ENCODE measurements around the gene HIPK4.

Gene HIPK4

DNA sequence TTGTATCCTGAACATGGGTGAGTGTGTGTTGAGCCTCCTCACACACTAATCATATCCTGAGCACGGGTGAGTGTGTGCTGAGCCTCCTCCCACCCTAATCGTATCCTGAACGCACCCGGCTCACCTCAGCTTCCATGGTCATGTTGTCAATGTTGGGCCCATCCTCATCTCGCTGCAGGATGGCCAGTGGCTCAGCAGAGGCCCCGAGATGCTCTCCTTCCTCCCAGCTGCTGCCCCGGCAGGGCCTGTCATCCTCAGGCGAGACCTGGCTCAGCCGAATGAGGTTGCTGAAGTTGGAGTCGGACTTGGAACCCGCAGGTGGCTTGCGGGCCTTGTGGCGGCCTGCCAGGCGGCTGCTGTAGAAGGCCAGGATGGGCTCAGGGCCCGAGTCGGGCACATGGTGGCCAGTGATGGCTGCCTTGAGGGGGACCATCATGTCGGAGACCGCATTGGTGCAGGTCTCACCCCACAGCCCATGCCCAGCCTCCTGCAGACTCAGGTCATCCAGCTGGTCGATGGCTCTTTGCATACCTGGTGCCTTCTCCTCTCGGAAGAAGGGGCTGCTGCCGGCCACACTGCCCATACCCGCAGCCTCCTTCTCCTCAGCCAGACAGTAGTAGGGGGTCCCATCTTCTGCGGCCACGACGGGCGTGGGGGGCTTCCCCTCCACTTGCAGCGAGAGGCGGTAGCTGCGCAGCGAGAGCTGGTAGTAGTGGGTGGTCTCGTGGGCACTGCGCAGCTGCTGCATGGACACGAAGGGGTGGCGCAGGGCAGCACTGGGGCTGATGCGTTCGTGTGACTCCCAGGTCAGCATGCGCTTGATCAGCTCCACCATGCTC is 9.6 kb downstream of the HIPK4 start:
- Histone ChIP-seq H3K27me3 (replicated peaks; ENCODE audit: control insufficient read depth, insufficient read depth, low read length) (no peaks in the 10 kb centered on the region), H3K4me3 (replicated peaks; ENCODE audit: low read depth, low read length) (no peak overlapping the region), H3K36me3 (ENCODE audit: control insufficient read depth, insufficient read depth, low read length) (peaks cover 9% of the 10 kb centered on the region)
- DNase-seq (ENCODE audit: extremely low read depth, insufficient read length) = no peak
- TF ChIP-seq, protein P1, sequence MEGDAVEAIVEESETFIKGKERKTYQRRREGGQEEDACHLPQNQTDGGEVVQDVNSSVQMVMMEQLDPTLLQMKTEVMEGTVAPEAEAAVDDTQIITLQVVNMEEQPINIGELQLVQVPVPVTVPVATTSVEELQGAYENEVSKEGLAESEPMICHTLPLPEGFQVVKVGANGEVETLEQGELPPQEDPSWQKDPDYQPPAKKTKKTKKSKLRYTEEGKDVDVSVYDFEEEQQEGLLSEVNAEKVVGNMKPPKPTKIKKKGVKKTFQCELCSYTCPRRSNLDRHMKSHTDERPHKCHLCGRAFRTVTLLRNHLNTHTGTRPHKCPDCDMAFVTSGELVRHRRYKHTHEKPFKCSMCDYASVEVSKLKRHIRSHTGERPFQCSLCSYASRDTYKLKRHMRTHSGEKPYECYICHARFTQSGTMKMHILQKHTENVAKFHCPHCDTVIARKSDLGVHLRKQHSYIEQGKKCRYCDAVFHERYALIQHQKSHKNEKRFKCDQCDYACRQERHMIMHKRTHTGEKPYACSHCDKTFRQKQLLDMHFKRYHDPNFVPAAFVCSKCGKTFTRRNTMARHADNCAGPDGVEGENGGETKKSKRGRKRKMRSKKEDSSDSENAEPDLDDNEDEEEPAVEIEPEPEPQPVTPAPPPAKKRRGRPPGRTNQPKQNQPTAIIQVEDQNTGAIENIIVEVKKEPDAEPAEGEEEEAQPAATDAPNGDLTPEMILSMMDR (IDR thresholded peaks at IDR 0.05; ENCODE audit: insufficient read depth, low read length, poor library complexity, severe bottlenecking) = no peak

DNA sequence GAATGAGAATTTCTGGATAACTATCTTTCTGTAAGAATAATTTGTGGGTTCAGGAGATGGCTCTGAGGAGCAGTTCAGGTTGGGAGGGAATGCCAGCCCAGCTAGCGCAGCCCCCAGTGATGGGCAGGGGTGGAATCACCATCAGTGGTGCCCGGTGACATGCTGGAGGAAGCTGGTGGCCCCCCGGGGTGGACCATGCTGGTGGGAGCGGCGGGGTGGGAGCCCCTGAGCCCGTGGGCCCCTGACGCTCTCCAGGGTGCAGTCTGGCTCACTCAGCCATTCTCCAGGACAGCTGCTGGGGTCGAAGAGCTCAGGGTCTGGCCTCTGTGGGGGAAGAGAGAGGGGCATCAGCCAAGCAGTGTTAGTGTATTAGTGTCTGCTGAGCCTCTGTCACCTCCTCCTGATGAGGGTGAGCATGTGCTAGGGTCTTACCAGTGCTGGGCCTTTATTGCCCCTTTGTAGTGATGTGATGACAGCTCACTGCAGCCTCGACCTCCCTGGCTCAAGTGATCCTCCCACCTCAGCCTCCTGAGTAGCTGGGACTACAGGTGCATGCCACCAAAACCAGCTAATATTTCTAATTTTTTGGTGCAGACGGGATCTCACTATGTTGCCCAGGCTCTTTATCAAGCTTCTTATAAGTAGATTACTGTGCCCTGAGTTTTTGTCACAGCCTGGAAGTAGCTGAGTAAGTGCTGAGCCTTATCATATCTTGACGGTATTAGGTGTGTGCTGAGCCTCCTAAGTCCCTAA is 10.4 kb downstream of the HIPK4 start:
- Histone ChIP-seq H3K36me3 (ENCODE audit: control insufficient read depth, insufficient read depth, low read length) (peaks cover 9% of the 10 kb centered on the region), H3K4me3 (replicated peaks; ENCODE audit: low read depth, low read length) (no peak overlapping the region), H3K27me3 (replicated peaks; ENCODE audit: control insufficient read depth, insufficient read depth, low read length) (no peaks in the 10 kb centered on the region)
- TF ChIP-seq, protein P1 (IDR thresholded peaks at IDR 0.05; ENCODE audit: insufficient read depth, low read length, poor library complexity, severe bottlenecking) = no peak
- DNase-seq (ENCODE audit: extremely low read depth, insufficient read length) = no peak

DNA sequence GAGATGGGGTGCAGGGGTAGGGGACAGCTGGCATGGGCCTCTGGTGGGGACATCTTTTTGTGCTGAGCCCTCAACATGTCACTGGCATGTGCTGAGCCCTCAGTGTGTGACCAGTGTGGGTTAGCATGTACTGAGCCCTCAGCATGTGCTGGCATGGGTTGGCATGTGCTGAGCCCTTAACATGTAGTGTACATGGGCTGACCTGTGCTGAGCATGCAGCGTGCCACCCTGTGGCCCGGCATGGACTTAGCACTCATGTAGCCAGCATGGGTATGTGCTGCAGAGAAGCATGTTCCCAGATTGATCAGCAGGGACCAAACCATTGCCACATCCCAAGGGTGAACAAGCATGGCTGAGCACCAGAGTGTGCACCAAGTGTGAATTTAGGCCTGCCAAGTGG is 11.5 kb downstream of the HIPK4 start:
- Histone ChIP-seq H3K27me3 (replicated peaks; ENCODE audit: control insufficient read depth, insufficient read depth, low read length) (no peaks in the 10 kb centered on the region), H3K36me3 (ENCODE audit: control insufficient read depth, insufficient read depth, low read length) (peaks cover 9% of the 10 kb centered on the region), H3K4me3 (replicated peaks; ENCODE audit: low read depth, low read length) (no peak overlapping the region)
- TF ChIP-seq, protein P1 (IDR thresholded peaks at IDR 0.05; ENCODE audit: insufficient read depth, low read length, poor library complexity, severe bottlenecking) = no peak
- DNase-seq (ENCODE audit: extremely low read depth, insufficient read length) = no peak

DNA sequence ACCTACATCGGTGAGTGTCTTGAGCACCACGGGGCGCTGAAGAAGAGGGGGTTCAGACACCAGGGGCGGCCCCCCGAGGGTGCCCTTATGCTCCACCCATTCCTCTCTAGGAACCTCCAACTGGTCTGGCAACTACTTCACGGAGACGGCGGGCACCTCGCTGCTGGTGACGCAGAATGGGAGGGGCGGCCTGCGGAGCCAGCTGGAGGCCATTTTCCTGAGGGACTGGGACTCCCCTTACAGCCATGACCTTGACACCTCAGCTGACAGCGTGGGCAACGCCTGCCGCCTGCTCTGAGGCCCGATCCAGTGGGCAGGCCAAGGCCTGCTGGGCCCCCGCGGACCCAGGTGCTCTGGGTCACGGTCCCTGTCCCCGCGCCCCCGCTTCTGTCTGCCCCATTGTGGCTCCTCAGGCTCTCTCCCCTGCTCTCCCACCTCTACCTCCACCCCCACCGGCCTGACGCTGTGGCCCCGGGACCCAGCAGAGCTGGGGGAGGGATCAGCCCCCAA is 12.1 kb downstream of the HIPK4 start:
- TF ChIP-seq, protein P1 (IDR thresholded peaks at IDR 0.05; ENCODE audit: insufficient read depth, low read length, poor library complexity, severe bottlenecking) = no peak
- Histone ChIP-seq H3K4me3 (replicated peaks; ENCODE audit: low read depth, low read length) (no peak overlapping the region), H3K36me3 (ENCODE audit: control insufficient read depth, insufficient read depth, low read length) (peaks cover 11% of the 10 kb centered on the region), H3K27me3 (replicated peaks; ENCODE audit: control insufficient read depth, insufficient read depth, low read length) (no peaks in the 10 kb centered on the region)
- no peak for DNase-seq (ENCODE audit: extremely low read depth, insufficient read length)

DNA sequence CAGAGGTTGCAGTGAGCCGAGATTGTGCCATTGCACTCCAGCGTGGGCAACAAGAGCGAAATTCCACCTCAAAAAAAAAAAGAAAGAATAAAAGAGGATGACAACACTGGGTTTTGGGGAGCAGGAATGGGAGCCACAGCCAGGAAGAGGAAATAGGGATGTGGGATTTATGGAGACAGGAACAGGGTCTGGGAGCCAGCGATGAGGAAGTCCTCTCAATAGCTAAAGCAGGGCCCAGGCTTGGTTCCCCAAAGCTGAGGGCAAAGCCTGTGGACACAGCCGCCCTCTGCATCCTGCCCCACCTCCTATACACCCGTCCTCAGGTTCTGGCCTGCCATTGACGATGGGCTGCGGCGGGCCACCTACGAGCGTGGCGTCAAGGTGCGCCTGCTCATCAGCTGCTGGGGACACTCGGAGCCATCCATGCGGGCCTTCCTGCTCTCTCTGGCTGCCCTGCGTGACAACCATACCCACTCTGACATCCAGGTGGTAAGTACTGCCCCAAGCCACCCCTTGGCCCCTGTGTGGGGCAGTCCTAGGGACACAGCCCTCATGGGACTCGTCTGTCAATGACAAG is 13.6 kb downstream of the HIPK4 start:
- DNase-seq (ENCODE audit: extremely low read depth, insufficient read length) = no peak
- Histone ChIP-seq H3K36me3 (ENCODE audit: control insufficient read depth, insufficient read depth, low read length) (peaks cover 11% of the 10 kb centered on the region), H3K4me3 (replicated peaks; ENCODE audit: low read depth, low read length) (no peak overlapping the region), H3K27me3 (replicated peaks; ENCODE audit: control insufficient read depth, insufficient read depth, low read length) (no peaks in the 10 kb centered on the region)
- TF ChIP-seq, protein P1 (IDR thresholded peaks at IDR 0.05; ENCODE audit: insufficient read depth, low read length, poor library complexity, severe bottlenecking) = no peak
